Muscle of back (tissue), 10 donors: ENCODE data around the gene OGG1. TPM values are rescaled to one million over a fixed set of nuclear protein-coding genes. Genes with fewer than 3 reads are reported as not detected.

Source experiments
- polyA plus RNA-seq, 10 donors: library from polyadenylated mRNA; unstranded; fragments of 120-200 nt; gene quantifications; one replicate each; pipeline ENCODE4 v1.2.1, GENCODE V29; 2013; ENCODE audit not compliant: insufficient read length in 10 of 10

The OGG1 gene
- polyA plus RNA-seq, 10 donors = 22.3 to 42.0 (median 28.0) TPM

Other genes starting within 250 kb of the OGG1 start
- gene LHFPL4, start 196.1 kb upstream of the OGG1 start, polyA plus RNA-seq = under 1 TPM in 6 of 10 donors, not detected in 4; 0.03 to 0.08 (median 0.05) TPM
- gene MTMR14, start 100.4 kb upstream of the OGG1 start, polyA plus RNA-seq = 10 to 100 TPM; 17.6 to 23.0 (median 18.2) TPM
- gene CPNE9, start 46.1 kb upstream of the OGG1 start, polyA plus RNA-seq = not detected
- gene BRPF1, start 18.2 kb upstream of the OGG1 start, polyA plus RNA-seq = 10 to 100 TPM; 10.8 to 17.3 (median 12.9) TPM
- 10 to 100 TPM in 9 of 10 donors, 1 to 10 TPM in 1; 10.0 to 19.5 (median 14.5) TPM for gene CAMK1, start 20.0 kb downstream of the OGG1 start, polyA plus RNA-seq
- gene TADA3, start 42.5 kb downstream of the OGG1 start, polyA plus RNA-seq = 10 to 100 TPM; 49.2 to 56.4 (median 53.4) TPM
- gene ARPC4, start 43.1 kb downstream of the OGG1 start, polyA plus RNA-seq = 100 to 1,000 TPM in 1 of 10 donors, 10 to 100 TPM in 9; 58.5 to 101 (median 82.9) TPM
- gene TTLL3, start 60.3 kb downstream of the OGG1 start, polyA plus RNA-seq = 10 to 100 TPM; 15.7 to 53.1 (median 23.5) TPM
- gene RPUSD3, start 94.1 kb downstream of the OGG1 start, polyA plus RNA-seq = 10 to 100 TPM; 22.9 to 32.7 (median 27.8) TPM
- 1 to 10 TPM in 1 of 10 donors, under 1 TPM in 7, not detected in 2; 0.21 to 1.1 (median 0.41) TPM for gene CIDEC, start 130.3 kb downstream of the OGG1 start, polyA plus RNA-seq
- gene JAGN1, start 140.7 kb downstream of the OGG1 start, polyA plus RNA-seq = 10 to 100 TPM; 24.6 to 33.7 (median 28.8) TPM
- gene IL17RE, start 152.9 kb downstream of the OGG1 start, polyA plus RNA-seq = 10 to 100 TPM in 1 of 10 donors, 1 to 10 TPM in 8, under 1 TPM in 1; 0.97 to 14.4 (median 1.7) TPM
- 10 to 100 TPM; 15.2 to 37.4 (median 22.1) TPM for gene IL17RC, start 167.1 kb downstream of the OGG1 start, polyA plus RNA-seq
- 10 to 100 TPM; 21.4 to 39.8 (median 29.4) TPM for gene CRELD1, start 183.9 kb downstream of the OGG1 start, polyA plus RNA-seq
- 1 to 10 TPM in 9 of 10 donors, under 1 TPM in 1; 0.92 to 2.9 (median 1.7) TPM for gene PRRT3, start 202.5 kb downstream of the OGG1 start, polyA plus RNA-seq
- 10 to 100 TPM; 31.8 to 44.7 (median 39.0) TPM for gene EMC3, start 236.9 kb downstream of the OGG1 start, polyA plus RNA-seq